Activated B cell treated with CpG ODN at 0.5 μM for 24 hours (primary cell): ENCODE data around the gene RABGAP1L. TPM values are rescaled to one million over a fixed set of nuclear protein-coding genes. Genes with fewer than 3 reads are reported as not detected.
"Not testable (repeated sequence)": the region's sequence is repeated elsewhere in the genome, so short reads cannot be mapped to it uniquely, and the experiment has no call there.

Source experiments
- ATAC-seq: fragments of 200-7000 bp; cut with Tn5 transposase; one replicate; pipeline ENCODE4 v1.10.0; 2021; ENCODE audit warnings: low read depth, mild to moderate bottlenecking, moderate library complexity
- CTCF ChIA-PET: fragments of 350-600 bp; sonication (Branson Sonifier 250); formaldehyde crosslinking; loops from one replicate; lab custom pipeline; 2021; ENCODE audit warnings: antibody characterized with exemption; lab: Charles Lee
- POLR2A ChIA-PET: fragments of 350-600 bp; sonication (Branson Sonifier 250); formaldehyde crosslinking; loops from one replicate; lab custom pipeline; 2021; ENCODE audit warnings: antibody characterized with exemption; lab: Charles Lee
- DNase-seq: peaks from one replicate; pipeline ENCODE4 v3.0.0; 2022
- H3K27ac Mint-ChIP-seq: one replicate; pipeline ENCODE4 v1.8.0; 2020; ENCODE audit warnings: mixed read lengths
- H3K27me3 Mint-ChIP-seq: one replicate; pipeline ENCODE4 v1.8.0; 2021; ENCODE audit warnings: mixed read lengths
- H3K36me3 Mint-ChIP-seq: one replicate; pipeline ENCODE4 v1.8.0; 2021; ENCODE audit warnings: low read depth, mixed read lengths
- H3K4me1 Mint-ChIP-seq: one replicate; pipeline ENCODE4 v1.8.0; 2021; ENCODE audit warnings: mixed read lengths
- H3K4me3 Mint-ChIP-seq: one replicate; pipeline ENCODE4 v1.8.0; 2020; ENCODE audit warnings: mild to moderate bottlenecking, mixed read lengths
- H3K9me3 Mint-ChIP-seq: one replicate; pipeline ENCODE4 v1.8.0; 2020; ENCODE audit warnings: mixed read lengths
- intact Hi-C: fragments of 100-400 bp; cut with micrococcal nuclease; formaldehyde crosslinking; loops from one replicate; pipeline ENCODE4 v1.15.1; 2024
- total RNA-seq: library from RNA; stranded (reverse); gene quantifications from 2 replicates; pipeline ENCODE4 v1.2.3, GENCODE V29; 2022
- TF ChIP-seq, protein P1 (sequence below): fragments of 200-600 bp; IDR thresholded peaks from one replicate; pipeline ENCODE4 v1.8.0; 2022; ENCODE audit warnings: antibody characterized with exemption, mild to moderate bottlenecking

Gene RABGAP1L
- total RNA-seq, 1 donor from 2014 or later = 126 TPM

DNA sequence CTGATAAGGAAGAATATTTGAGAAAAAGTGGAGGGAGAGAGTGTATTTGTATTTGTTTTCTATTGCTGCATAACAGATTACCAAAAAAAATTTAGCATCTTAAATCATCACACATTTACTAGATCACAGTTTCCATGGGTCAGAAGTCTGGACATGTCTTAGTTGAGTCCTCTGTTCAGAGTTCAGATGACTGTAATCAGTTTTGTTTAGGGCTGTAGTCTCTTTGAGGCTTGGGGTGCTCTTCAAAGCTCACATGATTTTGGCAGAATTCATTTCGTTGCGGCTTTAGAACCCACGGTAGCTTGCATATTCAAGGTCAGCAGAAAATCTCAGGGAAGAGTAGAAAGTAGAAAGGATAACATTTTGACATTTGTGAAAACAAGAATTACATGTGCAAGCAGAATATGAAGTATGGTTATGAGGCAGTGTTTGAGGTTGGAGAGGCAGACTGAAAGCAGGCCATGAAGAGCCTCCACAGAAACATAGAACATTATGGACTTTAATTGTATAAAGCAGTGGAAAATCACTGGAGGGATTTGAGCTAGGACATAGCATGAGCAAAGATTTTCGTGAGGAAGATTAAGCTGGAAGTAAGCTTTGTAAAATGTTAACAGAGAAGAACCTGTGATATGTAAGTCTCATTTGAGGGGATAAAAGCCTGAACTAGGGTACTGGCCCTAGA, 177.8 kb downstream of the RABGAP1L start:
- ATAC-seq = no peak
- ChIA-PET POLR2A (interaction anchor here (0.6 kb wide), 1 partner anchor 973 kb away, joined by 6 read pairs; no protein-coding TSS in a partner anchor), CTCF (no interaction called here)
- Mint-ChIP-seq H3K36me3 (peaks cover 22% of the 10 kb centered on the region), H3K9me3 (peaks cover 3% of the 10 kb centered on the region), H3K4me3 (no peak overlapping the region), H3K27me3 (no peaks in the 10 kb centered on the region), H3K4me1 (peaks cover 33% of the 10 kb centered on the region), H3K27ac (no peak overlapping the region)
- no peak for DNase-seq
- intact Hi-C loops = no loop called here
- TF ChIP-seq, protein P1, sequence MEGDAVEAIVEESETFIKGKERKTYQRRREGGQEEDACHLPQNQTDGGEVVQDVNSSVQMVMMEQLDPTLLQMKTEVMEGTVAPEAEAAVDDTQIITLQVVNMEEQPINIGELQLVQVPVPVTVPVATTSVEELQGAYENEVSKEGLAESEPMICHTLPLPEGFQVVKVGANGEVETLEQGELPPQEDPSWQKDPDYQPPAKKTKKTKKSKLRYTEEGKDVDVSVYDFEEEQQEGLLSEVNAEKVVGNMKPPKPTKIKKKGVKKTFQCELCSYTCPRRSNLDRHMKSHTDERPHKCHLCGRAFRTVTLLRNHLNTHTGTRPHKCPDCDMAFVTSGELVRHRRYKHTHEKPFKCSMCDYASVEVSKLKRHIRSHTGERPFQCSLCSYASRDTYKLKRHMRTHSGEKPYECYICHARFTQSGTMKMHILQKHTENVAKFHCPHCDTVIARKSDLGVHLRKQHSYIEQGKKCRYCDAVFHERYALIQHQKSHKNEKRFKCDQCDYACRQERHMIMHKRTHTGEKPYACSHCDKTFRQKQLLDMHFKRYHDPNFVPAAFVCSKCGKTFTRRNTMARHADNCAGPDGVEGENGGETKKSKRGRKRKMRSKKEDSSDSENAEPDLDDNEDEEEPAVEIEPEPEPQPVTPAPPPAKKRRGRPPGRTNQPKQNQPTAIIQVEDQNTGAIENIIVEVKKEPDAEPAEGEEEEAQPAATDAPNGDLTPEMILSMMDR = no peak

DNA sequence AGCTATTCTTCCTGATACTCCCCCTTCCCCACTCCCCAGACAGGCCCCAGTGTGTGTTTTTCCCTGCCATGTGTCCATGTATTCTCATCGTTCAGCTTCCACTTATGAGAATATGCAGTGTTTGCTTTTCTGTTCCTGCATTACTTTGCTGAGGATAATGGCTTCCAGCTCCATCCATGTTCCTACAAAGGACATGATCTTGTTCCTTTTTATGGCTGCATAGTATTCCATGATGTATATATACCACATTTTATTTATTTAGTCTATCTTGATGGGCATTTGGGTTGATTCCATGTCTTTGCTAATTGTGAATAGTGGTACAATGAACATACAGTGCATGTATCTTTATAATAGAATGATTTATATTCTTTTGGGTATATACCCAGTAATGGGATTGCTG, 181.1 kb downstream of the RABGAP1L start:
- H3K9me3 Mint-ChIP-seq, intact Hi-C loops, POLR2A ChIA-PET: not testable (repeated sequence)

DNA sequence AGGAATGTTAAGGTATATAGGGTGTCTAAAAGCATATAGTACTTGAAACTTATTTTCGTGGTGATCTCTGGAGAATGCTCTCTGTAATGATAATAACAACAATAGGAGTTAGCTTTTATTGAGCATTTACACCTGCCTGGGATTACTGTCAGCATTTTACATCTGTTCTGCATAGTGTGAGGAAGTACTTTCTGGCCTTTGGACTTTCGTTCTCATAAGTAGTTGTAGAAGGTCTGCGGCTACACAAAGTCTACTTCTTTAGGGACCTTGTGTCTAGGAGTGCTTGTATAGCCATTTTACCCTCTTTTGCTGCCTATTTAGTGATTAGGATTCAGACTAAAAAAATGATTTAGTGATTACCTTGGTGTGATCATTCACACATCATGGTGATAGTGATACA, 184.8 kb downstream of the RABGAP1L start:
- TF ChIP-seq, protein P1 = no peak
- ChIA-PET POLR2A (no interaction called here), CTCF (no interaction called here)
- Mint-ChIP-seq H3K36me3 (peaks cover 25% of the 10 kb centered on the region), H3K27ac (peak overlapping the region; percentile 8), H3K9me3 (peaks cover 10% of the 10 kb centered on the region), H3K4me1 (peaks cover 32% of the 10 kb centered on the region), H3K27me3 (no peaks in the 10 kb centered on the region), H3K4me3 (peak overlapping the region; percentile 4)
- DNase-seq (no peak), ATAC-seq (peak; percentile 52)
- intact Hi-C loops = loop anchor here (2.0 kb wide), 1 partner anchor 15 kb away; no protein-coding TSS in a partner anchor

More for the DNA sequence above, 181.1 kb downstream of the RABGAP1L start:
- ATAC-seq, H3K27me3 Mint-ChIP-seq, H3K4me3 Mint-ChIP-seq, DNase-seq, H3K27ac Mint-ChIP-seq, CTCF ChIA-PET: not testable (repeated sequence)
- Mint-ChIP-seq H3K36me3 (peaks cover 13% of the 10 kb centered on the region), H3K4me1 (peaks cover 38% of the 10 kb centered on the region)

DNA sequence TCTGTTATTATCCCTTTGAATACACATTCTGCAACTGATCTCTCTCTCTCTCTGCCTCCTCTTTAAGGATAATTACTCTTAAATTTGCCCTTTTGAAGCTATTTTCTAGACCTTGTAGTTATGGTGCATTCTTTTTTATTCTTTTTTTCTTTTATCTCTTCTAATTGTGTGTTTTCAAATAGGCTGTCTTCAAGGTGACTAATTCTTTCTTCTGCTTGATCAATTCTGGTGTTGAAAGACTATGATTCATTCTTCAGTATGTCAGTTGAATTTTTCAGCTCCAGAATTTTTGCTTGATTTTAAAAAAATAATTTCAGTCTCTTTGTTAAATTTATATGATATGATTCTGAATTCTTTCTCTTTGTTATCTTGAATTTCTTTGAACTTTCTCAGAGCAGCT, 192.8 kb downstream of the RABGAP1L start:
- TF ChIP-seq, protein P1 = no peak
- ChIA-PET CTCF (no interaction called here), POLR2A (no interaction called here)
- peaks cover 14% of the 10 kb centered on the region for H3K4me1 Mint-ChIP-seq
- H3K27ac Mint-ChIP-seq = no peak overlapping the region
- ATAC-seq (no peak), DNase-seq (no peak)
- peaks cover 40% of the 10 kb centered on the region for H3K36me3 Mint-ChIP-seq
- intact Hi-C loops = no loop called here
- H3K9me3 Mint-ChIP-seq = peaks cover 5% of the 10 kb centered on the region
- H3K4me3 Mint-ChIP-seq = no peak overlapping the region
- no peaks in the 10 kb centered on the region for H3K27me3 Mint-ChIP-seq

DNA sequence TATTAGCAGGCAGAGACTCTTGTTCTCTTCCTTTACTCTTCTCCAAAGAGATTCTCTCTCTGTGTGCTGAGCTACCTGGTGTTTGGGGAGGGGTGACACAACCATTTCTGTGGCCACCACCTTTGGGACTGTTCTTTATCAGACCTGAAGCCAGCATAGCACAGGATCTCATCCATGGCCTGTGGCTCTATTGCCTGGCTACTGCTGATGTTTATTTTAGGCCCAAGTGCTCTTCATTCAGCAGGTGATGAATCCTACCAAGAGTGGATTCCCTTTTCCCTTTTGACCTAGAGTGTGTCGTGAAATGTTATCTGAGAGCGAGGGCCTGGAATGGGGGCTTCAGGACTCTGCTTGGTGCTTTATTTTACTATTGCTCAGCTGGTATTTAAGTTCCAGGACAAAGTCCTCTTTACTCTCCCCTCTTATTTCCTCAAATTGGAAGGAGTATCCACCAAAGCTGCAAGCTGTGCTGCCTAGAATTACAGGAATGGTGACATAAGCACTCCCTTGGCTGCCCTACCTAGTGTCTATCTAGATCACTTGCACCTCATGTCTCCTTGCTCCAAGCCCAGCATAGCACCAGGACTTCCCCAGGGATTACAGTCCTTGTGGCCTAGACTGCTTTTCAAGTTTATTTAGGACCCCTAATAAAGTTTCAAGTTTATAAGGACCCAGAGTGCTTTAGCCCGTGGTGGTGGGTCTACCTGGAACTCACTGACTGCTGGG, 193.7 kb downstream of the RABGAP1L start:
- Mint-ChIP-seq H3K27me3 (no peaks in the 10 kb centered on the region), H3K36me3 (peaks cover 38% of the 10 kb centered on the region), H3K4me3 (no peak overlapping the region), H3K27ac (no peak overlapping the region), H3K9me3 (no peaks in the 10 kb centered on the region), H3K4me1 (peaks cover 14% of the 10 kb centered on the region)
- POLR2A ChIA-PET = interaction anchor here (0.6 kb wide), 1 partner anchor 608 kb away, joined by 8 read pairs; no protein-coding TSS in a partner anchor
- intact Hi-C loops = no loop called here
- no peak for DNase-seq
- TF ChIP-seq, protein P1 = no peak
- ATAC-seq = no peak
- CTCF ChIA-PET = no interaction called here
